IMR-90 (cell line): ENCODE data around the gene NANS.

Experiments used
- BHLHE40 ChIP-seq: fragments of 150-350 bp; IDR thresholded peaks from 2 replicates; pipeline ENCODE4 v1.6.1; 2016; ENCODE audit warnings: mild to moderate bottlenecking, low read depth, low read length
- CEBPB ChIP-seq: IDR thresholded peaks from 2 replicates; pipeline ENCODE4 v1.6.1; 2012; ENCODE audit warnings: low read depth, low read length, improper control_type of control experiment
- FOS ChIP-seq: fragments of 150-350 bp; IDR thresholded peaks from 2 replicates; pipeline ENCODE4 v1.6.1; 2016; ENCODE audit warnings: low read depth, low read length
- NFE2L2 ChIP-seq: fragments of 150-350 bp; IDR thresholded peaks from 2 replicates; pipeline ENCODE4 v1.6.1; 2016; ENCODE audit warnings: low read depth, mild to moderate bottlenecking, low read length
- POLR2A ChIP-seq: IDR thresholded peaks from 2 replicates; pipeline ENCODE4 v1.6.1; 2012; ENCODE audit warnings: mild to moderate bottlenecking, low read depth, low read length
- RAD21 ChIP-seq: IDR thresholded peaks from 2 replicates; pipeline ENCODE4 v1.6.1; 2012; ENCODE audit warnings: low read length, improper control_type of control experiment
- RCOR1 ChIP-seq: IDR thresholded peaks from 2 replicates; pipeline ENCODE4 v1.6.1; 2012; ENCODE audit warnings: mild to moderate bottlenecking, low read length, improper control_type of control experiment; ENCODE audit not compliant: insufficient replicate concordance
- RFX5 ChIP-seq: IDR thresholded peaks from 2 replicates; pipeline ENCODE4 v1.8.0; 2012; ENCODE audit warnings: low read depth, mild to moderate bottlenecking, low read length, moderate library complexity
- TF ChIP-seq, protein P1 (sequence below): conservative IDR thresholded peaks from 2 replicates; pipeline ENCODE4 v1.5.1; 2012; ENCODE audit warnings: mild to moderate bottlenecking, low read depth, low read length, improper control_type of control experiment
- TF ChIP-seq, protein P2 (sequence below): fragments of 150-350 bp; IDR thresholded peaks from 2 replicates; pipeline ENCODE4 v1.6.1; 2017; ENCODE audit warnings: mild to moderate bottlenecking, antibody characterized with exemption, low read length, low read depth

DNA sequence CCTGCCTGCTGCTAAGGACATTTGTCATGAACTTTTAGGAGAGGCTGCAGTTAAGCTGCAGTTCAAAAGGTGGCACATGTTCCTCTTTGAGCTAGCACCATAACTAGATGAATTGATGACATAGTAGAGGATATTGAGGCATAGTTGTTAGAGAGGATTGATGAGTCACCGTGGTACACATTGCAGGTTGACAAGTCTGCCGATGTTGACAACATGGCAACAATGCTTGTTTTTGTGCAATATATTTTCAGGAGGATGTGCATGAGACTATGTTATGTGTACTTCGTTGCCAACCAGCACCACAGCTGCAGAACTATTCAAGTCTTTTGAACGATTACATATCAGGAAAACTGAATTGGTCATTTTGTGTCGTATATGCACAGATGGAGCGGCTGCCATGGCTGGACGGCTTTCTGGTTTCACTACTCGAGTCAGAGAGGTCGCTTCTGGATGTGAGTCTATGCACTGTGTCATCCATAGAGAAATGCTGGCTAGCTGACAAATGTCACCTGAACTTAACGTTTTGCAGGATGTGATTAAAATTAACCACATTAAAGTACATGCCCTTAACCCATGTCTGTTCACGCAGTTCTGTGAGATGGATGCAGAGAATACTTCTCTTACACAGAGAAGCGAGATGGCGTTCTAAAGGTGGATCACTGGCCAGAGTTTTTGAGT is 49.1 kb upstream of the NANS start:
- TF ChIP-seq, protein P1, sequence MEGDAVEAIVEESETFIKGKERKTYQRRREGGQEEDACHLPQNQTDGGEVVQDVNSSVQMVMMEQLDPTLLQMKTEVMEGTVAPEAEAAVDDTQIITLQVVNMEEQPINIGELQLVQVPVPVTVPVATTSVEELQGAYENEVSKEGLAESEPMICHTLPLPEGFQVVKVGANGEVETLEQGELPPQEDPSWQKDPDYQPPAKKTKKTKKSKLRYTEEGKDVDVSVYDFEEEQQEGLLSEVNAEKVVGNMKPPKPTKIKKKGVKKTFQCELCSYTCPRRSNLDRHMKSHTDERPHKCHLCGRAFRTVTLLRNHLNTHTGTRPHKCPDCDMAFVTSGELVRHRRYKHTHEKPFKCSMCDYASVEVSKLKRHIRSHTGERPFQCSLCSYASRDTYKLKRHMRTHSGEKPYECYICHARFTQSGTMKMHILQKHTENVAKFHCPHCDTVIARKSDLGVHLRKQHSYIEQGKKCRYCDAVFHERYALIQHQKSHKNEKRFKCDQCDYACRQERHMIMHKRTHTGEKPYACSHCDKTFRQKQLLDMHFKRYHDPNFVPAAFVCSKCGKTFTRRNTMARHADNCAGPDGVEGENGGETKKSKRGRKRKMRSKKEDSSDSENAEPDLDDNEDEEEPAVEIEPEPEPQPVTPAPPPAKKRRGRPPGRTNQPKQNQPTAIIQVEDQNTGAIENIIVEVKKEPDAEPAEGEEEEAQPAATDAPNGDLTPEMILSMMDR: no peak
- TF ChIP-seq RAD21 (no peak), RCOR1 (no peak), BHLHE40 (no peak), FOS (no peak), POLR2A (no peak), RFX5 (no peak), NFE2L2 (no peak), CEBPB (no peak)
- TF ChIP-seq, protein P2, sequence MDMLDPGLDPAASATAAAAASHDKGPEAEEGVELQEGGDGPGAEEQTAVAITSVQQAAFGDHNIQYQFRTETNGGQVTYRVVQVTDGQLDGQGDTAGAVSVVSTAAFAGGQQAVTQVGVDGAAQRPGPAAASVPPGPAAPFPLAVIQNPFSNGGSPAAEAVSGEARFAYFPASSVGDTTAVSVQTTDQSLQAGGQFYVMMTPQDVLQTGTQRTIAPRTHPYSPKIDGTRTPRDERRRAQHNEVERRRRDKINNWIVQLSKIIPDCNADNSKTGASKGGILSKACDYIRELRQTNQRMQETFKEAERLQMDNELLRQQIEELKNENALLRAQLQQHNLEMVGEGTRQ: no peak
